ENCODE measurements around the gene ADGRF1. TPM values are rescaled to one million over a fixed set of nuclear protein-coding genes. Genes with fewer than 3 reads are reported as not detected.

Gene ADGRF1
- total and polyA plus RNA-seq, 3 donors from 2014 or later: 2.4 to 5.4 (median 2.4) TPM

DNA sequence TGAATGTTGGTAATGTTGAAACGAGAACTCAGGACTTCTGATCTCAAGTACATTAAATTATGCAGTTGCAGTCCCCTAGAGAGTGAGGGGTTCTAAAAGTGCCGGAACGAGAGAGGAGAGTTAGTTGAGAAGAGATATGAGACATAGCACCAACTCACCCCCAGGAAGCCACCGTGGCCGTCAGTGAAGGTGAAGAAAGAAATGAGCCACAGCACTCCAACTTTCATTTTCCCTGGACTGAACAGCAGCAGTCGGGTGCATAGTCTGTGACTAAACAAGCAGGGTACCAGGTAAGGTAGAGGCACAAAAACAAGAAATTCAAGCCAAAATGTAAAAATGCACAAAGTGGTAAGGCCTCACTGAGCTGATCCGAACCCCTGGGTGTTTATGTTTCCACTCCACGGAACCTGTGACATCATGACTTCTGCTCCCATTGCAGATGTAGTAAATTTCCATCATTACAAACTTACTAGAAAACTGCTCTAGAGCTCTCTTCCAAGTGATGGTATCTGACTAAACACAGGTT lies 13.2 kb downstream of the ADGRF1 start:
- intact Hi-C loops (cut with DNase I; ENCODE audit: low total_unique reads): no loop called here
- Histone ChIP-seq H3K36me3 (ENCODE audit: low read depth, missing control alignments) (no peaks in the 10 kb centered on the region), H3K27me3 (no peaks in the 10 kb centered on the region), H3K27ac (no peak overlapping the region), H3K4me3 (no peak overlapping the region), H3K4me1 (peaks cover 8% of the 10 kb centered on the region), H3K9me3 (no peaks in the 10 kb centered on the region)
- TF ChIP-seq POLR2A (IDR thresholded peaks at IDR 0.05): no peak
- TF ChIP-seq, protein P1, sequence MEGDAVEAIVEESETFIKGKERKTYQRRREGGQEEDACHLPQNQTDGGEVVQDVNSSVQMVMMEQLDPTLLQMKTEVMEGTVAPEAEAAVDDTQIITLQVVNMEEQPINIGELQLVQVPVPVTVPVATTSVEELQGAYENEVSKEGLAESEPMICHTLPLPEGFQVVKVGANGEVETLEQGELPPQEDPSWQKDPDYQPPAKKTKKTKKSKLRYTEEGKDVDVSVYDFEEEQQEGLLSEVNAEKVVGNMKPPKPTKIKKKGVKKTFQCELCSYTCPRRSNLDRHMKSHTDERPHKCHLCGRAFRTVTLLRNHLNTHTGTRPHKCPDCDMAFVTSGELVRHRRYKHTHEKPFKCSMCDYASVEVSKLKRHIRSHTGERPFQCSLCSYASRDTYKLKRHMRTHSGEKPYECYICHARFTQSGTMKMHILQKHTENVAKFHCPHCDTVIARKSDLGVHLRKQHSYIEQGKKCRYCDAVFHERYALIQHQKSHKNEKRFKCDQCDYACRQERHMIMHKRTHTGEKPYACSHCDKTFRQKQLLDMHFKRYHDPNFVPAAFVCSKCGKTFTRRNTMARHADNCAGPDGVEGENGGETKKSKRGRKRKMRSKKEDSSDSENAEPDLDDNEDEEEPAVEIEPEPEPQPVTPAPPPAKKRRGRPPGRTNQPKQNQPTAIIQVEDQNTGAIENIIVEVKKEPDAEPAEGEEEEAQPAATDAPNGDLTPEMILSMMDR (IDR thresholded peaks at IDR 0.05): no peak
- 82 to 88% methylated on average over 8 of the region's 8 CpGs for WGBS, 2 donors
- no peak for DNase-seq

DNA sequence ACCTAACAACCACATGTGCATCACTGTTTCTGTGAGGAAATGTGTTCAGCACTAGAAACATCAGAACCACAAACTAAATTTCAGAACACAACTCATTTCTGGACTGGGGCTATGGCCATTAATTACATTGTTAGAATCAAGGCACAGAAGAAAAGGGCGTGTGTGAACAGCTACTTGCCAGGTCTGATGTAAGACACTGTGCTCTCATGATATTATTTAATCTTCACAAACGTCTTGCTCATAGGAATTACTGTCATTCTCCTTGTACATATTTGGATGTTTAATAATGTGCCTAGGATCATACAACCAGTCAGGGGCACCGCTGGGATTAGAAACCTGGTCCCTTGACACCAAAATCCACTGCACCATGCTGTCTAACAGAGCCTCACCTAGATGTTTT lies 14.8 kb downstream of the ADGRF1 start:
- no peaks in the 10 kb centered on the region for H3K27me3 ChIP-seq
- TF ChIP-seq, protein P1 (IDR thresholded peaks at IDR 0.05): no peak
- TF ChIP-seq POLR2A (IDR thresholded peaks at IDR 0.05): no peak
- H3K9me3 ChIP-seq: no peaks in the 10 kb centered on the region
- H3K36me3 ChIP-seq (ENCODE audit: low read depth, missing control alignments): no peaks in the 10 kb centered on the region
- H3K4me3 ChIP-seq: no peak overlapping the region
- DNase-seq: no peak
- H3K4me1 ChIP-seq: peaks cover 8% of the 10 kb centered on the region
- no peak overlapping the region for H3K27ac ChIP-seq
- WGBS, 2 donors: 68 to 74% methylated on average over 3 of the region's 3 CpGs
- intact Hi-C loops (cut with DNase I; ENCODE audit: low total_unique reads): no loop called here

DNA sequence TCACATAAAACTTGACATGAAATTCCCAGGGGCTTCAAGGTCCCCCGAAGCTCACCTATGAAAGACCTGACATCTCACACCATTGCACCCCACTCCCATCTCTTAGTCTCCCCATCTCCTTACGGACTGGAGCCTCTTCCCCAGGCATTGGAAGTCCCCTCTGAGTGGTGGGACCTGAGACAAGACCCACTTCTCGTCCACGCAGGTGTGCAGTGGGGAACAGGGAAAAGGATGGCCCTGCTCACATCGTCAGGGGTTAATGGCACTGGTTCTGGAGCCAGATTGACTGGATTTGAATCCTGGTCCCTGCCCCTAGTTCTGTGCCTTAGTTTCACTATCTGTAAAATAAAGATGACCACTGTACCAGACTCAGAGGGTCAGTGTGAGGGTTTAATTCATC lies 15.5 kb downstream of the ADGRF1 start:
- intact Hi-C loops (cut with DNase I; ENCODE audit: low total_unique reads): no loop called here
- H3K27ac ChIP-seq: no peak overlapping the region
- TF ChIP-seq, protein P1 (IDR thresholded peaks at IDR 0.05): no peak
- TF ChIP-seq POLR2A (IDR thresholded peaks at IDR 0.05): no peak

DNA sequence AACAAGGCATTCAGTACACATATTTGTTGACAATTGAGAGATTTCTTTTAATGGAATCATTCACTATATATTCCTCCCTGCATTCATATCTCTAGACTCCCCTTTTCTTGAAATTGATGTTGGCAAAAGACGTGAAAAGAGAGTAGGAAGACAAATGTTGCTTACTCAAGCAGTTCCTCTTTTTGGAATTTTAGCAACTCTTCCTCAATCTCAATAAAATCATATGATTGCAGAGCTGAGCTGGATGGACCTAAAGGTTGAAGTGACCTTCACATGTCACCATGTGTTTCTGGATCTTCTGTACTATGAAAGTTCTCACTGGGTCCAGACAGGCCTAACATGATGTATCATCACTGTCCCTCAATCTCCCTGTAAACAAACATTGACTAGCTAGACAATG lies 18.6 kb downstream of the ADGRF1 start:
- Histone ChIP-seq H3K27ac (no peak overlapping the region), H3K27me3 (no peaks in the 10 kb centered on the region), H3K36me3 (ENCODE audit: low read depth, missing control alignments) (no peaks in the 10 kb centered on the region), H3K9me3 (no peaks in the 10 kb centered on the region), H3K4me3 (no peak overlapping the region), H3K4me1 (no peaks in the 10 kb centered on the region)
- intact Hi-C loops (cut with DNase I; ENCODE audit: low total_unique reads): no loop called here
- 50 to 85% methylated on average over 1 of the region's 1 CpG for WGBS, 2 donors
- TF ChIP-seq, protein P1 (IDR thresholded peaks at IDR 0.05): no peak
- TF ChIP-seq POLR2A (IDR thresholded peaks at IDR 0.05): no peak
- DNase-seq: no peak

More for the DNA sequence above, 15.5 kb downstream of the ADGRF1 start:
- Histone ChIP-seq H3K4me3 (no peak overlapping the region), H3K9me3 (no peaks in the 10 kb centered on the region), H3K36me3 (ENCODE audit: low read depth, missing control alignments) (no peaks in the 10 kb centered on the region), H3K27me3 (no peaks in the 10 kb centered on the region), H3K4me1 (peaks cover 4% of the 10 kb centered on the region)
- 93 to 97% methylated on average over 5 of the region's 5 CpGs for WGBS, 2 donors
- DNase-seq: no peak

DNA sequence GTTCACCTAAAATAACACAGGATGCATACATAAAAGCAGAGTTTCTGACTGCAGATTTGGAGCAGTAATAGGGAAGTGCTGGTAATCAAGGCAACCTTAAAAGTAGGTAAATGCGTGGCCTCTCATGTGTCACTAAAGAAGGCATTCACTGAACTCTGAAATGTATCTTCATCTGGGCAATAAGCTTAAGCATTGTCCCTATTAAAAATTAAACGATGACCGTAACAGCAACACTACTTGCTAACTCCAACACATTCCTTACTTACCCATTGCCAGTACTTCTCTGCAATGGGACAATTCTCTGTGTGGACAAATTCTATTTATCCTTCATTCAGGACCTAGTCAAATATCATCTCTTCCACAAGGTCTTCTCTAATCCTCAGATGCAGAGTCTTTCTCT lies 19.9 kb downstream of the ADGRF1 start:
- no peaks in the 10 kb centered on the region for H3K4me1 ChIP-seq
- no peaks in the 10 kb centered on the region for H3K36me3 ChIP-seq (ENCODE audit: low read depth, missing control alignments)
- no peak overlapping the region for H3K27ac ChIP-seq
- H3K4me3 ChIP-seq: no peak overlapping the region
- DNase-seq: no peak
- intact Hi-C loops (cut with DNase I; ENCODE audit: low total_unique reads): no loop called here
- no peaks in the 10 kb centered on the region for H3K9me3 ChIP-seq
- WGBS, 2 donors: 89 to 95% methylated on average over 3 of the region's 3 CpGs
- TF ChIP-seq POLR2A (IDR thresholded peaks at IDR 0.05): no peak
- TF ChIP-seq, protein P1 (IDR thresholded peaks at IDR 0.05): no peak
- no peaks in the 10 kb centered on the region for H3K27me3 ChIP-seq
